ENCODE results near the gene TTLL12.

The TTLL12 gene

GRCh38 chr22:43144949-43145348 lies 42.0 kb downstream of the TTLL12 start:
- Histone ChIP-seq H3K9me3 (ENCODE audit: insufficient read depth, low read length) (no peaks in the 10 kb centered on the region), H3K27ac (ENCODE audit: low read length) (no peak overlapping the region), H3K4me1 (ENCODE audit: low read length) (peaks cover 27% of the 10 kb centered on the region), H3K27me3 (ENCODE audit: low read depth, low read length) (no peaks in the 10 kb centered on the region), H4K20me1 (ENCODE audit: insufficient read depth, low read length) (no peaks in the 10 kb centered on the region), H3K4me3 (ENCODE audit: low read length) (no peak overlapping the region), H2AFZ (ENCODE audit: low read depth, low read length) (no peak overlapping the region), H3K36me3 (replicated peaks; ENCODE audit: low read depth, low read length) (peaks cover 17% of the 10 kb centered on the region), H3K9ac (ENCODE audit: low read length) (no peak overlapping the region), H3K4me2 (ENCODE audit: low read length) (no peak overlapping the region), H3K79me2 (ENCODE audit: low read length) (peaks cover 26% of the 10 kb centered on the region)
- no peak for TF ChIP-seq EZH2phosphoT487 (IDR thresholded peaks at IDR 0.05; ENCODE audit: low read depth)
- TF ChIP-seq CTCF (IDR thresholded peaks at IDR 0.05; ENCODE audit: low read depth, low read length), result no peak

- peak within 1 kb of the TSS; percentile 15; the same call in 1 of the 2 replicates for H3K27ac ChIP-seq (ENCODE audit: low read length)
Measured at GRCh38 chr22:43142880-43143562, 43.9 kb downstream of the TTLL12 start, which contains the start of gene MCAT. TSS of gene MCAT (minus strand) at chr22:43143398. CDS start at chr22:43143348, 50 bp downstream.

GRCh38 chr22:43136801-43137200 lies 50.1 kb downstream of the TTLL12 start:
- no peak overlapping the region for H3K9ac ChIP-seq (ENCODE audit: low read length)
- H4K20me1 ChIP-seq (ENCODE audit: insufficient read depth, low read length), result peaks cover 4% of the 10 kb centered on the region; the same call in 1 of the 2 replicates
- no peaks in the 10 kb centered on the region for H3K27me3 ChIP-seq (ENCODE audit: low read depth, low read length)
- TF ChIP-seq EZH2phosphoT487 (IDR thresholded peaks at IDR 0.05; ENCODE audit: low read depth) (no peak), CTCF (IDR thresholded peaks at IDR 0.05; ENCODE audit: low read depth, low read length) (no peak)
- no peak overlapping the region for H3K27ac ChIP-seq (ENCODE audit: low read length)
- peaks cover 14% of the 10 kb centered on the region for H3K79me2 ChIP-seq (ENCODE audit: low read length)
- no peaks in the 10 kb centered on the region for H3K9me3 ChIP-seq (ENCODE audit: insufficient read depth, low read length)
- no peak overlapping the region for H2AFZ ChIP-seq (ENCODE audit: low read depth, low read length)
- no peak overlapping the region for H3K4me3 ChIP-seq (ENCODE audit: low read length)
- peaks cover 1% of the 10 kb centered on the region for H3K4me1 ChIP-seq (ENCODE audit: low read length)
- peaks cover 59% of the 10 kb centered on the region for H3K36me3 ChIP-seq (replicated peaks; ENCODE audit: low read depth, low read length)
- no peak overlapping the region for H3K4me2 ChIP-seq (ENCODE audit: low read length)

More at GRCh38 chr22:43142880-43143562, 43.9 kb downstream of the TTLL12 start, which contains the start of gene MCAT:
- H2AFZ ChIP-seq (ENCODE audit: low read depth, low read length), result peak within 1 kb of the TSS; percentile 56; the same call in 1 of the 2 replicates
- peak within 1 kb of the TSS; percentile 76 for H3K9ac ChIP-seq (ENCODE audit: low read length)
- TF ChIP-seq EZH2phosphoT487 (IDR thresholded peaks at IDR 0.05; ENCODE audit: low read depth) (no peak), CTCF (IDR thresholded peaks at IDR 0.05; ENCODE audit: low read depth, low read length) (no peak)
- no peaks in the 10 kb centered on the region for H3K9me3 ChIP-seq (ENCODE audit: insufficient read depth, low read length)
- no peaks in the 10 kb centered on the region for H3K27me3 ChIP-seq (ENCODE audit: low read depth, low read length)
- peaks cover 27% of the 10 kb centered on the region for H3K79me2 ChIP-seq (ENCODE audit: low read length)
- peaks cover 27% of the 10 kb centered on the region for H3K4me1 ChIP-seq (ENCODE audit: low read length)
- peaks cover 25% of the 10 kb centered on the region for H3K36me3 ChIP-seq (replicated peaks; ENCODE audit: low read depth, low read length)
- H3K4me2 ChIP-seq (ENCODE audit: low read length), result peak within 1 kb of the TSS; percentile 69
- H3K4me3 ChIP-seq (ENCODE audit: low read length), result peak within 1 kb of the TSS; percentile 93
- H4K20me1 ChIP-seq (ENCODE audit: insufficient read depth, low read length), result no peaks in the 10 kb centered on the region

GRCh38 chr22:43136255-43136654 lies 50.7 kb downstream of the TTLL12 start:
- TF ChIP-seq CTCF (IDR thresholded peaks at IDR 0.05; ENCODE audit: low read depth, low read length), result peak; percentile 78
- TF ChIP-seq EZH2phosphoT487 (IDR thresholded peaks at IDR 0.05; ENCODE audit: low read depth), result no peak
- Histone ChIP-seq H3K9me3 (ENCODE audit: insufficient read depth, low read length) (no peaks in the 10 kb centered on the region), H3K4me2 (ENCODE audit: low read length) (no peak overlapping the region), H3K79me2 (ENCODE audit: low read length) (peaks cover 8% of the 10 kb centered on the region), H3K9ac (ENCODE audit: low read length) (no peak overlapping the region), H3K4me1 (ENCODE audit: low read length) (no peaks in the 10 kb centered on the region), H3K36me3 (replicated peaks; ENCODE audit: low read depth, low read length) (peaks cover 61% of the 10 kb centered on the region), H3K27ac (ENCODE audit: low read length) (no peak overlapping the region), H2AFZ (ENCODE audit: low read depth, low read length) (no peak overlapping the region), H4K20me1 (ENCODE audit: insufficient read depth, low read length) (peaks cover 9% of the 10 kb centered on the region; the same call in 1 of the 2 replicates), H3K27me3 (ENCODE audit: low read depth, low read length) (no peaks in the 10 kb centered on the region), H3K4me3 (ENCODE audit: low read length) (no peak overlapping the region)
